Measurements from ENCODE around the gene BCL7C.
"Not testable (repeated sequence)": the region's sequence is repeated elsewhere in the genome, so short reads cannot be mapped to it uniquely, and the experiment has no call there.

BCL7C gene

GRCh38 chr16:30894540-30895368, 877 bp upstream of the BCL7C start:
- DNase-seq = no peak

- no peak for DNase-seq
These were observed 497 bp downstream of the BCL7C start for GRCh38 chr16:30893417-30893743.

GRCh38 chr16:30892670-30893416, 1.0 kb downstream of the BCL7C start:
- DNase-seq = no peak

DNA sequence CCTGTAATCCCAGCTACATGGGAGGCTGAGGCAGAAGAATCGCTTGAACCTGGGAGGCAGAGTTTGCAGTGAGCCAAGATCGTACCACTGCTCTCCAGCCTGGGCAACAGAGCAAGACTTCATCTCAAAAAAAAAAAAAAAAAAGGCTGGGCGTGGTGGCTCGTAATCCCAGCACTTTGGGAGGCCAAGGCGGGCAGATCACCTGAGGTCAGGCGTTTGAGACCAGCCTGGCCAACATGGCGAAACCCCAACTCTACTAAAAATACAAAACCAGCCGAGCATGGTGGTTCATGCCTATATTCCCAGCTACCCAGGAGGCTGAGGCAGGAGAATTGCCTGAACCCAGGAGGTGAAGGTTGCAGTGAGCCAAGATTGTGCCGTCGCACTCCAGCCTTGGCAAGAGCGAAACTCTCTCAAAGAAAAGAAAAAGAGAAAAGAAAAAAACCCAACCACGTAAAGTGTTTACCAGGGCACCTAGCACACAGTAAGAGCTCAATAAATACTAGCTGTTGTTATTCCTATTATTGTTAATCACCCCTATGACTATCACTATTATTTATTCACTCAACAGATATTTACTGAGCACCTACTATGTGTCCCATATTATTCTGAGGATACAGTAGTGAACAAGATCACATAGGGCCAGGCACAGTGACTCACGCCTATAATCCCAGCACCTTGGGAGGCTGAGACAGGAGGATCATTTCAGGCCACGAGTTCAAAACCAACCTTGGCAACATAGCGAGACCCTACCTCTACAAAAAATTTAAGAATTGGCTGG, 2.6 kb downstream of the BCL7C start:
- DNase-seq = not testable (repeated sequence)

DNA sequence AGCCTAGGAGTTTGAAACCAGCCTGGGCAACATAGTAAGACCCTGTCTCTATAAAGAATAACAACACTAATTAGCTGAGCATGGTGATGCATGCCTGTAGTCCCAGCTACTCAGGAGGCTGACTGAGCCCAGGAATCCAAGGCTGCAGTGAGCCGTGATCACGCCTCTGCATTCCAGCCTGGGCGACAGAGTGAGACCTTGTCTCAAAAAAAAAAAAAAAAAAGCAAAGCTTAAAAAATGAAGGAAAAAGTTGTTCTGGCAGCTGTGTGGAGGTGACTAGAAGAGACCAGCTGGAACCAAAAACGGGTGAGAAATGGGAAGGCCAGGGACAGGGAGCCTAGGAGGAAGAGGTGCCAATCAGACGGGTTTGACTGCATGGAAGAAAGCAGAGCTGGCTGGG, 4.2 kb downstream of the BCL7C start:
- no peak for DNase-seq

DNA sequence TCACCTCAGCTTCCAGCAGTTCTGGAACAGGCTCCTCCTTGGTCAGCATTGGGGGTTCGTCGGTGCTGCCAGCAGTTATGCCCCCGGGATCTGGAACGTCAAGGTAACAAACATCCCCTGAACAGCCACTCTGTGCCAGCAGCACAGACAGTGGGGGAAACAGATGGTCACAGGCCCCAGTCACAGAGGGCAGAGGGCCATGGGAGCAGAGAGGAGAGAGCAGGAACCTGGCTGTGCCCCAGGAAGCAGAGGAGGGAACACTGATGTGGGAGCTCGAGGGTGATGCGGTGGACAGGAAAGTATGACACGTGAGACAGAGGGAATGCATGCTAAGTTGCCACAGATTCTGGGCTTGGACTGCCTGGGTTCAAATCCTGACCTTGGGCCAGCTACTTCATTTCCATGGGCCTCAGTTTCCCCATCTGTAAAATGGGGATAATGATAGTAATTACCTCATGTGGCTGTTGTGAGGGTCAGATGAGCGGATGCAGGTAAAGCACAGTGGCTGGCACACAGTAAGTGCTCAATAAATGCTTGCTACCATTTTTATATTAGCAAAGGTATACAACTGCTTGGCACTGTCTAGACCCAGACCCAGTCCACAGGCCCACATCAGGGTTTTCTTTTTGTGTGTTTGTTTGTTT, 4.9 kb downstream of the BCL7C start:
- DNase-seq = no peak

- DNase-seq = no peak
These were observed 6.0 kb downstream of the BCL7C start for GRCh38 chr16:30887927-30888326.

GRCh38 chr16:30886145-30886544, 7.7 kb downstream of the BCL7C start:
- DNase-seq = no peak

DNA sequence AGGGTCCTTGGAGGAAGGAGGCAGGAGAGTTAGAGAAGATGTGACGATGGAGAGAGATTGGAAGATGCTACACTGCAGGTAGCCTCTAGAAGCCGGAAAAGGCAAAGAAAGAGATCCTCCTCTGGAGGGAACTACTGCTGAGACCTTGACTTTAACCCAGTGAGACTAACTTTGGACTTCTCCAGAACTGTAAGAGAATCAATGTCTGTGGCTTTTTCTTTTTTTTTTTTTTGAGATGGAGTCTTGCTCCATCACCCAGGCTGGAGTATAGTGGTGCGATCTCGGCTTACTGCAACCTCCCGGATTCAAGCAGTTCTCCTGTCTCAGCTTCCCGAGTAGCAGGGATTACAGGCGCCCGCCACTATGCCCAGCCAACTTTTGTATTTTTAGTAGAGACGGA, 8.7 kb downstream of the BCL7C start:
- no peak for DNase-seq

DNA sequence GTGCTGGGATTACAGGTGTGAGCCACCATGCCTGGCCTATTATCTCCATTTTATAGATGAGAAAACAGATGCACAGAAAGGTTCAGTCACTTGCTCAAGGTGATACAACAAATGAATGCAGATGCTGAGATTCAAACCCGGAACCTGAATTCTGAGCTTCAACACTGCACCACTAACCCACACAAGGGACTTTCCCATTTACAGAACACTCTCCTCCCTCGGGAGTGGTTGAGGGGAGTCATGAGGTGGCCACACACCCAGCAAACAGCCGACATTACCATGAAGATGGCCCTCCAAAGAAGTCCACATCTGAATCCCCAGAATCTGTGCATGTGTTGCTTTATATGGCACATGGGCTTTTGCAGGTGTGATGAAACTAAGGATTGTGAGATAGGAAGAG, 9.1 kb downstream of the BCL7C start:
- no peak for DNase-seq

DNA sequence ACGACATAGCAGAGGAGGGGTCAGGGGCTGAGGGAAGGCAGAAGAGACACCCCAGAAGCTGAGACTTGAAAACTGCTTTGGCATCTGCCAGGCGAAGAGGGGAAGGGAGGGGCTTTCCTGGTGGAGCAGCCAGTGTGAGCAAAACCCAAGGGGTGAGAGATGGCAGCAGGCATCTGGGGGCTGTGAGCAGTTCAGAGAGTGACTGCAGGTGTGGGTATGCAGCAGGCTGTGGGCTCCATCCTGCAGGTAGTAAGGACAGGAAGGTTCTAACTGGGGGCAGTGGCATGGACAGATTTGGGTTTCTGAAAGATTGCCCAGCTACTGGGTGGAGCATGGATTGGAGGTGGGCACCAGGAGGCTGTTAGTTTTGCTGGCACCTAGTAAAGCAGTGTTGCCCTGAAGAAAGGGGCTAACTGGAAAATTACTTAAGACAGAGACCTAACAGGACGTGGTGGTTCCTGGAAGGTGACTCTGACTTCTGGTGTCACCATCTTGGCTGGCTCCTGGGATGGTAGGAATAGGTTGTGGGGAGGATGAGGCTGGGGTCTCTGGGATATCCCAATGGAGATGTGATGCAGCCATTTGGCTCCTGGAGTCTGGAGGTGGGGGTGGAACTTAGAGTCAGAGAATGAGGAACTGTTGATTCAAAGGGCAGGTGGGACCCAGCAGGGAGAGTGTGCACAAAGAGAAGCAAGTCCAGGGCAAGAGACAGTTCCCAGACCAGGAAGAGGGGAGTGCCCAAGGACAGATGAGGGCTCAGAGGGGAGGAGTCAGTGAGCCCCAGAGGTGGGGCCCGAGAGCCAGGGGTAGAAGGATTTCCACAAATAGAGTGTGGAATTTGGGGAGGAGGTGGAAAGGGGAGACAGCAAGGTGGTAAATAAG, 11.2 kb downstream of the BCL7C start:
- no peak for DNase-seq

- no peak for DNase-seq
These were observed 17.0 kb downstream of the BCL7C start for GRCh38 chr16:30876867-30877266.

- DNase-seq = no peak
These were observed 17.7 kb downstream of the BCL7C start for GRCh38 chr16:30875871-30876801.

GRCh38 chr16:30874821-30875717, 18.8 kb downstream of the BCL7C start:
- peak; percentile 83 to 92 for DNase-seq

DNA sequence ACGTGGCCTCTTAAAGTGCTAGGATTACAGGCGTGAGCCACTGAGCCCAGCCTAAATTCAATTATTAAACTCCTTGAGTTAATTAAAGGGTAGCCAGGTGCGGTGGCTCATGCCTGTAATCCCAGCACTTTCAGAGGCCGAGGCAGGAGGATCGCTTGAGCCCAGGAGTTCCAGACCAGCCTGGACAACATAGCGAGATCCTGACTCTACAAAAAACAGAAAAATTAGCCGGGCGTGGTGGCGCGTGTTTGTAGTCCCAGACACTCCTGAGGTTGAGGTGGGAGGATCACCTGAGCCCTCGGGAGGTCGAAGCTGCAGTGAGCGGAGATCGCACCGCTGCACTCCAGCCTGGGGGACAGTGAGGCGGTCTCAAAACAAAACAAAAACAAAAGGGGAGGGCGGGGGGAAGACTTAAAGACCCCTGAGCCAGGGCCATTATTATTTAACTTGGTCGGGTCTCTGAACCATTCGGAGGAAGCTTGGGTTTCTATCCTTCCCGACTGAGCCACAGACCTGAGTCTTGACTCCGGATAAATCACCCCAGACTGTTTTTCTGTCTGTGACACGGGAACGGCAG, 19.5 kb downstream of the BCL7C start:
- DNase-seq = no peak

GRCh38 chr16:30870904-30871303, 23.0 kb downstream of the BCL7C start:
- DNase-seq = no peak

DNA sequence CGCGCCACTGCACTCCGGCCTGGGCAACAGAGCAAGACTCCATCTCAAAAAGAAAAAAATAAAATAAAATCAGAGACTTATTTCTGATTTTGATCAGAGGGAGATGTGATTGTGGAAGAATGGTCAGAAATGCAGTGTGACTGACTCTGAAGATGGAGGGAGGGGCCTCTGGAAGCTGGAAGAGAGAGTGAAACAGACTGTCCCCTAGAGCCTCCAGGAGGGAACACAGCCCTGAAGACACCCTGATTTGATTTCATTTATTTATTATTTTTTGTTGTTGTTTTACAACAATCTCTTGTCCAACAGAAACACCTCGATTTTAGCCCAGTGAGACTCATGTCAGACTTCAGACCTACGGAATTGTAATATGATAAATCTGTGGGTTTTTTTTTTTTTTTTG, 26.1 kb downstream of the BCL7C start:
- no peak for DNase-seq

GRCh38 chr16:30866031-30866430, 27.8 kb downstream of the BCL7C start:
- no peak for DNase-seq

- DNase-seq = not testable (repeated sequence)
These were observed 30.7 kb downstream of the BCL7C start for GRCh38 chr16:30863178-30863577.

All from NCI-H2081 (cell line).